HepG2 (cell line): Measurements from ENCODE around the gene PTPDC1.

Experiments
- ELF4 ChIP-seq: sonication (generic); formaldehyde crosslinking; IDR thresholded peaks from 2 replicates; pipeline ENCODE4 v1.5.0; 2020; ENCODE audit warnings: missing genetic modification reagents, mild to moderate bottlenecking, moderate library complexity, borderline replicate concordance
- FOSL2 ChIP-seq: sonication (generic); formaldehyde crosslinking; IDR thresholded peaks from 2 replicates; pipeline ENCODE4 v1.4.0; 2020; ENCODE audit warnings: missing genetic modification reagents
- SP1 ChIP-seq, 2 experiments: fragments of 450-650 bp in 1 of 2; sonication (generic) in 1 of 2; formaldehyde crosslinking in 1 of 2; IDR thresholded peaks; 2 replicates each; pipeline versions ENCODE4 v1.4.0 to v1.6.1; 2016 to 2020; ENCODE audit warnings: missing genetic modification reagents in 1 of 2
- SP5 ChIP-seq: IDR thresholded peaks from 2 replicates; pipeline ENCODE4 v1.6.1; 2016; ENCODE audit warnings: low read depth, borderline replicate concordance
- YEATS2 ChIP-seq: sonication (generic); formaldehyde crosslinking; IDR thresholded peaks from 2 replicates; pipeline ENCODE4 v1.4.0; 2020; ENCODE audit warnings: missing genetic modification reagents, borderline replicate concordance
- ZKSCAN8 ChIP-seq: IDR thresholded peaks from 2 replicates; pipeline ENCODE4 v1.6.1; 2016; ENCODE audit warnings: borderline replicate concordance, missing genetic modification reagents, missing compliant biosample characterization
- ZNF207 ChIP-seq: fragments of 450-650 bp; IDR thresholded peaks from 2 replicates; pipeline ENCODE4 v1.6.1; 2016; ENCODE audit warnings: antibody characterized with exemption, borderline replicate concordance
- ZNF224 ChIP-seq: sonication (generic); formaldehyde crosslinking; IDR thresholded peaks from 2 replicates; pipeline ENCODE4 v1.5.0; 2020; ENCODE audit warnings: mild to moderate bottlenecking, missing genetic modification reagents
- ZNF780A ChIP-seq: sonication (generic); formaldehyde crosslinking; IDR thresholded peaks from 2 replicates; pipeline ENCODE4 v1.8.0; 2022; ENCODE audit warnings: mild to moderate bottlenecking, missing genetic modification reagents, moderate library complexity
- TF ChIP-seq, protein P1 (sequence below): sonication (generic); formaldehyde crosslinking; IDR thresholded peaks from 2 replicates; pipeline ENCODE4 v1.4.0; 2020; ENCODE audit warnings: missing genetic modification reagents

DNA sequence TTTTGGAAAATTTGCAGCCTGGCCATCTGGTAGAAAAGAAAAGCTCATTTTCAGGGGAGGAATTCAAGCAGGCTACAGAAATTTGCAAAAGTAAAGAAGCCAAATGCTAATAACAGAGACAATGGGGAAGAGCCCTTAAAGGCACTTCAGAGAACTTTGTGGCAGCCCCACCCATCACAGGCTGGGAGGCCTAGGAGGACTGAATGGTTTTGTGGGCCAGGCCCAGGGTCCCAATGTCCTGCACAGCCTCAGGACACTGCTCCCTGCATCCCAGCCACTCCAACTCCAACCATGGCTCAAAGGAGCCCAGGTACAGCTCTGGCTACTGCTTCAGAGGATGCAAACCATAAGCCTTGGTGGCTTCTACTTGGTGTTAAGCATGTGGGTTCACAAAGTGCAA lies 44.3 kb downstream of the PTPDC1 start:
- TF ChIP-seq ELF4 (CRISPR knock-in tag) (no peak), ZNF780A (CRISPR knock-in tag) (no peak), FOSL2 (CRISPR knock-in tag) (no peak), ZNF224 (CRISPR knock-in tag) (no peak), ZNF207 (no peak), SP5 (CRISPR knock-in tag) (no peak), ZKSCAN8 (CRISPR knock-in tag) (no peak), YEATS2 (CRISPR knock-in tag) (no peak), SP1 (IDR thresholded peaks at IDR 0.05) (no peak), SP1 (CRISPR knock-in tag; IDR thresholded peaks at IDR 0.05) (no peak)
- TF ChIP-seq, protein P1, sequence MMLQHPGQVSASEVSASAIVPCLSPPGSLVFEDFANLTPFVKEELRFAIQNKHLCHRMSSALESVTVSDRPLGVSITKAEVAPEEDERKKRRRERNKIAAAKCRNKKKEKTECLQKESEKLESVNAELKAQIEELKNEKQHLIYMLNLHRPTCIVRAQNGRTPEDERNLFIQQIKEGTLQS (CRISPR knock-in tag): no peak
